ENCODE measurements around the gene CSNK1G1.

The CSNK1G1 gene

GRCh38 chr15:64143276-64143675, 212.7 kb downstream of the CSNK1G1 start:
- Histone ChIP-seq H3K27me3 (ENCODE audit: low read length) (no peaks in the 10 kb centered on the region), H3K36me3 (ENCODE audit: low read length) (no peaks in the 10 kb centered on the region; the same call in 1 of the 2 replicates), H3K27ac (ENCODE audit: low read depth, low read length) (no peak overlapping the region), H3K9me2 (replicated peaks; ENCODE audit: insufficient read depth, low read length) (no peaks in the 10 kb centered on the region), H3K4me2 (ENCODE audit: low read depth, low read length, poor library complexity, severe bottlenecking) (no peak overlapping the region), H3K4me3 (ENCODE audit: insufficient read depth, low read length, poor library complexity, severe bottlenecking) (no peak overlapping the region), H3K79me2 (ENCODE audit: insufficient read depth, low read length) (no peaks in the 10 kb centered on the region), H3F3A (ENCODE audit: insufficient read depth) (0 out of 2 replicates have a peak, but pooled peaks cover 2% of the 10 kb centered on the region), H2AFZ (ENCODE audit: low read depth, low read length, severe bottlenecking) (no peak overlapping the region), H3K9ac (ENCODE audit: low read length) (no peak overlapping the region), H4K20me1 (ENCODE audit: low read depth, low read length) (no peaks in the 10 kb centered on the region), H3K9me3 (ENCODE audit: insufficient read depth, low read length) (no peaks in the 10 kb centered on the region)
- TF ChIP-seq EZH2phosphoT487 (conservative IDR thresholded peaks at IDR 0.05; ENCODE audit: low read length), result no peak
- TF ChIP-seq, protein P1, sequence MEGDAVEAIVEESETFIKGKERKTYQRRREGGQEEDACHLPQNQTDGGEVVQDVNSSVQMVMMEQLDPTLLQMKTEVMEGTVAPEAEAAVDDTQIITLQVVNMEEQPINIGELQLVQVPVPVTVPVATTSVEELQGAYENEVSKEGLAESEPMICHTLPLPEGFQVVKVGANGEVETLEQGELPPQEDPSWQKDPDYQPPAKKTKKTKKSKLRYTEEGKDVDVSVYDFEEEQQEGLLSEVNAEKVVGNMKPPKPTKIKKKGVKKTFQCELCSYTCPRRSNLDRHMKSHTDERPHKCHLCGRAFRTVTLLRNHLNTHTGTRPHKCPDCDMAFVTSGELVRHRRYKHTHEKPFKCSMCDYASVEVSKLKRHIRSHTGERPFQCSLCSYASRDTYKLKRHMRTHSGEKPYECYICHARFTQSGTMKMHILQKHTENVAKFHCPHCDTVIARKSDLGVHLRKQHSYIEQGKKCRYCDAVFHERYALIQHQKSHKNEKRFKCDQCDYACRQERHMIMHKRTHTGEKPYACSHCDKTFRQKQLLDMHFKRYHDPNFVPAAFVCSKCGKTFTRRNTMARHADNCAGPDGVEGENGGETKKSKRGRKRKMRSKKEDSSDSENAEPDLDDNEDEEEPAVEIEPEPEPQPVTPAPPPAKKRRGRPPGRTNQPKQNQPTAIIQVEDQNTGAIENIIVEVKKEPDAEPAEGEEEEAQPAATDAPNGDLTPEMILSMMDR (IDR thresholded peaks at IDR 0.05; ENCODE audit: insufficient read depth, low read length, poor library complexity, severe bottlenecking), result no peak

- no peak overlapping the region for H3K4me3 ChIP-seq (ENCODE audit: insufficient read depth, low read length, poor library complexity, severe bottlenecking)
- H3K9me2 ChIP-seq (replicated peaks; ENCODE audit: insufficient read depth, low read length), result no peaks in the 10 kb centered on the region
- H4K20me1 ChIP-seq (ENCODE audit: low read depth, low read length), result no peaks in the 10 kb centered on the region
- H2AFZ ChIP-seq (ENCODE audit: low read depth, low read length, severe bottlenecking), result no peak overlapping the region
- H3K36me3 ChIP-seq (ENCODE audit: low read length), result no peaks in the 10 kb centered on the region; the same call in 1 of the 2 replicates
- H3F3A ChIP-seq (ENCODE audit: insufficient read depth), result no peaks in the 10 kb centered on the region
- no peak overlapping the region for H3K27ac ChIP-seq (ENCODE audit: low read depth, low read length)
- H3K27me3 ChIP-seq (ENCODE audit: low read length), result no peaks in the 10 kb centered on the region
- TF ChIP-seq EZH2phosphoT487 (conservative IDR thresholded peaks at IDR 0.05; ENCODE audit: low read length), result no peak
- TF ChIP-seq, protein P1 (IDR thresholded peaks at IDR 0.05; ENCODE audit: insufficient read depth, low read length, poor library complexity, severe bottlenecking), result no peak
- H3K4me2 ChIP-seq (ENCODE audit: low read depth, low read length, poor library complexity, severe bottlenecking), result no peak overlapping the region
- no peaks in the 10 kb centered on the region for H3K79me2 ChIP-seq (ENCODE audit: insufficient read depth, low read length)
- H3K9me3 ChIP-seq (ENCODE audit: insufficient read depth, low read length), result no peaks in the 10 kb centered on the region
- H3K9ac ChIP-seq (ENCODE audit: low read length), result no peak overlapping the region
Measured at GRCh38 chr15:64141798-64142512, 214.0 kb downstream of the CSNK1G1 start.

DNA sequence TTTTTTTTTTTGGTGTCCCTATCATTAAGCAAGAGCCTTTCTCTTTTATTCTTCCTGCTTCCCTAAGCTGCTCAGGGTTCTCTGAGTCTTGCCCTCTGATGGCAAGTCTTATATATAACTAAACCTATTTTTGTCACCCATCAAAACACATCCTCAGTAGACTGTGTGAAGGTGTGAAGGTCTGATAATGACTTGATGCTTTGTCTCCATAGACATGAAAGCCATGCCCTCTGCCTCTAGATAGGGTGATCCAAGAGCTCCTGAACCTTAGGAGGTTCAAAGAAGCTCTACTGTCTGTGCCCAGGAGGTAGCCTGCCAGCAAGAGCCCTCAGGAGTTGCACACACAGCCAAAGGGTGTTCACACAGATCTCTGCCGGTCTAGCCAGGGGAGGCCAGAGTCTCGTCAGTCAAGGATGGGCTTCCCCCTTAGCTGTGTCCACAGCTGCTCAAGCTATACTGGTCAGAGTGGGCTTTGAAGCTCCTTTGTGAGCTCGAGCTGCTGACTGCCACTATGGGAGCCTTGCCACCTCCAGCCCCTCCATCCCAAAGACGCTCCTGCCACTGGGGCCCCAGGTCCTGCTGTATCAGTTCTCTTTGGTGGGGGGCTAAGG, 217.5 kb downstream of the CSNK1G1 start:
- H3K27me3 ChIP-seq (ENCODE audit: low read length), result no peaks in the 10 kb centered on the region
- no peaks in the 10 kb centered on the region for H3K9me3 ChIP-seq (ENCODE audit: insufficient read depth, low read length)
- H3F3A ChIP-seq (ENCODE audit: insufficient read depth), result no peaks in the 10 kb centered on the region
- no peak overlapping the region for H3K27ac ChIP-seq (ENCODE audit: low read depth, low read length)
- no peak overlapping the region for H2AFZ ChIP-seq (ENCODE audit: low read depth, low read length, severe bottlenecking)
- TF ChIP-seq, protein P1 (IDR thresholded peaks at IDR 0.05; ENCODE audit: insufficient read depth, low read length, poor library complexity, severe bottlenecking), result no peak
- TF ChIP-seq EZH2phosphoT487 (conservative IDR thresholded peaks at IDR 0.05; ENCODE audit: low read length), result no peak
- H3K79me2 ChIP-seq (ENCODE audit: insufficient read depth, low read length), result no peaks in the 10 kb centered on the region
- no peaks in the 10 kb centered on the region for H3K9me2 ChIP-seq (replicated peaks; ENCODE audit: insufficient read depth, low read length)
- no peak overlapping the region for H3K9ac ChIP-seq (ENCODE audit: low read length)
- H3K4me2 ChIP-seq (ENCODE audit: low read depth, low read length, poor library complexity, severe bottlenecking), result no peak overlapping the region
- no peaks in the 10 kb centered on the region for H3K36me3 ChIP-seq (ENCODE audit: low read length)
- no peak overlapping the region for H3K4me3 ChIP-seq (ENCODE audit: insufficient read depth, low read length, poor library complexity, severe bottlenecking)
- no peaks in the 10 kb centered on the region for H4K20me1 ChIP-seq (ENCODE audit: low read depth, low read length)
